ENCODE results near the gene EPHA2.

Gene EPHA2

GRCh38 chr1:16115468-16115983 lies 40.3 kb downstream of the EPHA2 start:
- TF ChIP-seq CTCF (IDR thresholded peaks at IDR 0.05; ENCODE audit: insufficient read depth, low read length, missing control alignments), result no peak
- no peak overlapping the region for H3K4me3 ChIP-seq (ENCODE audit: low read depth, low read length)
- no peak for DNase-seq (ENCODE audit: low read depth, low spot score)
- POLR2A ChIA-PET, result no interaction called here
- CTCF ChIA-PET, result interaction anchor here (1.0 to 1.4 kb wide), 4 partner anchors 8 to 37 kb away, joined by 3 read pairs; no protein-coding TSS in a partner anchor

GRCh38 chr1:16114527-16115467 lies 41.1 kb downstream of the EPHA2 start:
- DNase-seq (ENCODE audit: low read depth, low spot score), result no peak
- TF ChIP-seq CTCF (IDR thresholded peaks at IDR 0.05; ENCODE audit: insufficient read depth, low read length, missing control alignments), result no peak
- H3K4me3 ChIP-seq (ENCODE audit: low read depth, low read length), result no peak overlapping the region
- ChIA-PET POLR2A (no interaction called here), CTCF (interaction anchor here (1.0 to 1.5 kb wide), 4 partner anchors 7 to 36 kb away, joined by 3 read pairs; no protein-coding TSS in a partner anchor)

- TF ChIP-seq CTCF (IDR thresholded peaks at IDR 0.05; ENCODE audit: insufficient read depth, low read length, missing control alignments), result no peak
- ChIA-PET CTCF (interaction anchor here (1.0 to 9.7 kb wide), 7 partner anchors 10 to 250 kb away, joined by 3 to 80 read pairs (median 3); partner anchors contain the start of gene FAM131C), POLR2A (no interaction called here)
- no peak overlapping the region for H3K4me3 ChIP-seq (ENCODE audit: low read depth, low read length)
- DNase-seq (ENCODE audit: low read depth, low spot score), result no peak
These were observed 43.0 kb downstream of the EPHA2 start for GRCh38 chr1:16112596-16113555.

GRCh38 chr1:16111771-16112595 lies 43.9 kb downstream of the EPHA2 start:
- ChIA-PET CTCF (interaction anchor here (1.0 to 9.7 kb wide), 6 partner anchors 11 to 251 kb away, joined by 3 to 80 read pairs (median 4); partner anchors contain the start of gene FAM131C), POLR2A (no interaction called here)
- H3K4me3 ChIP-seq (ENCODE audit: low read depth, low read length), result no peak overlapping the region

More at GRCh38 chr1:16111771-16112595, 43.9 kb downstream of the EPHA2 start:
- no peak for TF ChIP-seq CTCF (IDR thresholded peaks at IDR 0.05; ENCODE audit: insufficient read depth, low read length, missing control alignments)
- no peak for DNase-seq (ENCODE audit: low read depth, low spot score)

Data from AG04449 (cell line).